ENCODE results near the gene ICE1.

DNA sequence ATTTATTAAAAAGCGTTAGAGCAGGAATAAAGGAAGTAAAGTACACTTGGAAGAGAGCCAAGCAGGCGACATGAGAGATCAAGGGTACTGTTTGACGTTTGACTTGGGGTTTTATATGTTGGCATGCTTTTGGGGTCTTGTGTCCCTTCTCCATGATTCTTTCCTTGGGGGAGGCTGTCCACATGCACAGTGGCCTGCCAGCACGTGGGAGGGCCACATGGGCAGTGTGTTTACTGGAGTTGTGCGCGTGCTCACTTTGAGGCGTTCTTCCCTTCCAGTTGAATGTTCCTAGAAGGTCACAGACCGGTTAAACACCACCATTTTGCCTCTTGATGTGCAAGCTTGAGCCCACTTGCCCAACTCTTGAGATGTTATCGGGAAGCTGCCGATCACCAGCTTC, 49.5 kb upstream of the ICE1 start:
- TF ChIP-seq, protein P1, sequence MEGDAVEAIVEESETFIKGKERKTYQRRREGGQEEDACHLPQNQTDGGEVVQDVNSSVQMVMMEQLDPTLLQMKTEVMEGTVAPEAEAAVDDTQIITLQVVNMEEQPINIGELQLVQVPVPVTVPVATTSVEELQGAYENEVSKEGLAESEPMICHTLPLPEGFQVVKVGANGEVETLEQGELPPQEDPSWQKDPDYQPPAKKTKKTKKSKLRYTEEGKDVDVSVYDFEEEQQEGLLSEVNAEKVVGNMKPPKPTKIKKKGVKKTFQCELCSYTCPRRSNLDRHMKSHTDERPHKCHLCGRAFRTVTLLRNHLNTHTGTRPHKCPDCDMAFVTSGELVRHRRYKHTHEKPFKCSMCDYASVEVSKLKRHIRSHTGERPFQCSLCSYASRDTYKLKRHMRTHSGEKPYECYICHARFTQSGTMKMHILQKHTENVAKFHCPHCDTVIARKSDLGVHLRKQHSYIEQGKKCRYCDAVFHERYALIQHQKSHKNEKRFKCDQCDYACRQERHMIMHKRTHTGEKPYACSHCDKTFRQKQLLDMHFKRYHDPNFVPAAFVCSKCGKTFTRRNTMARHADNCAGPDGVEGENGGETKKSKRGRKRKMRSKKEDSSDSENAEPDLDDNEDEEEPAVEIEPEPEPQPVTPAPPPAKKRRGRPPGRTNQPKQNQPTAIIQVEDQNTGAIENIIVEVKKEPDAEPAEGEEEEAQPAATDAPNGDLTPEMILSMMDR (IDR thresholded peaks at IDR 0.05) = no peak
- TF ChIP-seq ESRRA (IDR thresholded peaks at IDR 0.05; ENCODE audit: borderline replicate concordance, low read length) (no peak), HOXA7 (CRISPR knock-in tag; IDR thresholded peaks at IDR 0.05) (no peak), POLR2AphosphoS2 (conservative IDR thresholded peaks at IDR 0.05; ENCODE audit: low read length) (no peak), EHF (CRISPR knock-in tag; IDR thresholded peaks at IDR 0.05) (no peak), CHD2 (IDR thresholded peaks at IDR 0.05; ENCODE audit: low read length, partially characterized antibody) (no peak), POLR2A (IDR thresholded peaks at IDR 0.05; ENCODE audit: low read length) (no peak), JUN (IDR thresholded peaks at IDR 0.05) (no peak)
- TF ChIP-seq, protein P2, sequence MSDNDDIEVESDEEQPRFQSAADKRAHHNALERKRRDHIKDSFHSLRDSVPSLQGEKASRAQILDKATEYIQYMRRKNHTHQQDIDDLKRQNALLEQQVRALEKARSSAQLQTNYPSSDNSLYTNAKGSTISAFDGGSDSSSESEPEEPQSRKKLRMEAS (IDR thresholded peaks at IDR 0.05) = no peak
- TF ChIP-seq, protein P3, sequence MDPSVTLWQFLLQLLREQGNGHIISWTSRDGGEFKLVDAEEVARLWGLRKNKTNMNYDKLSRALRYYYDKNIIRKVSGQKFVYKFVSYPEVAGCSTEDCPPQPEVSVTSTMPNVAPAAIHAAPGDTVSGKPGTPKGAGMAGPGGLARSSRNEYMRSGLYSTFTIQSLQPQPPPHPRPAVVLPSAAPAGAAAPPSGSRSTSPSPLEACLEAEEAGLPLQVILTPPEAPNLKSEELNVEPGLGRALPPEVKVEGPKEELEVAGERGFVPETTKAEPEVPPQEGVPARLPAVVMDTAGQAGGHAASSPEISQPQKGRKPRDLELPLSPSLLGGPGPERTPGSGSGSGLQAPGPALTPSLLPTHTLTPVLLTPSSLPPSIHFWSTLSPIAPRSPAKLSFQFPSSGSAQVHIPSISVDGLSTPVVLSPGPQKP (IDR thresholded peaks at IDR 0.05; ENCODE audit: low read depth, low read length) = no peak
- TF ChIP-seq, protein P4, sequence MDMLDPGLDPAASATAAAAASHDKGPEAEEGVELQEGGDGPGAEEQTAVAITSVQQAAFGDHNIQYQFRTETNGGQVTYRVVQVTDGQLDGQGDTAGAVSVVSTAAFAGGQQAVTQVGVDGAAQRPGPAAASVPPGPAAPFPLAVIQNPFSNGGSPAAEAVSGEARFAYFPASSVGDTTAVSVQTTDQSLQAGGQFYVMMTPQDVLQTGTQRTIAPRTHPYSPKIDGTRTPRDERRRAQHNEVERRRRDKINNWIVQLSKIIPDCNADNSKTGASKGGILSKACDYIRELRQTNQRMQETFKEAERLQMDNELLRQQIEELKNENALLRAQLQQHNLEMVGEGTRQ (IDR thresholded peaks at IDR 0.05) = no peak

Data from A549 (cell line).